ENCODE data around the gene CHCHD6.

DNA sequence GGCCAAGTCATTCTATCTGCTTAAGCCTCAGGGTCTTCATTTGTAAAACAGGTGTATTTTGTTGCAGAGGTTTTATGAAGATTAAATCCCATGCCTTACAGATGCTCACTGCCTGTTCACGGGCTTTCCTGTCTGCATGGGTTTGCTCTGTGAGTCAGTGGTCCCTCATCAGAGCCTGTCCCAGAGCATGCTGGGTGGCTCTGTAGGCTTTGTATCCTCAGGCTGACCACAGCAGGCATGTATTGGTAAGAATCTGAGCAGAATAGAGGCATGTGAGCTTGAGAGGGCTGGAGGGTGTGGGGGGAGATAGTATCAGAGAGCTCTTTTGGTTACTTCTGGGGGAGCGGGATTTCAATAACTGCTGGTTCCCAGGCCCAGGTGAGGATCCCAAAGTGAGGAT, 233.5 kb downstream of the CHCHD6 start:
- TF ChIP-seq, protein P1, sequence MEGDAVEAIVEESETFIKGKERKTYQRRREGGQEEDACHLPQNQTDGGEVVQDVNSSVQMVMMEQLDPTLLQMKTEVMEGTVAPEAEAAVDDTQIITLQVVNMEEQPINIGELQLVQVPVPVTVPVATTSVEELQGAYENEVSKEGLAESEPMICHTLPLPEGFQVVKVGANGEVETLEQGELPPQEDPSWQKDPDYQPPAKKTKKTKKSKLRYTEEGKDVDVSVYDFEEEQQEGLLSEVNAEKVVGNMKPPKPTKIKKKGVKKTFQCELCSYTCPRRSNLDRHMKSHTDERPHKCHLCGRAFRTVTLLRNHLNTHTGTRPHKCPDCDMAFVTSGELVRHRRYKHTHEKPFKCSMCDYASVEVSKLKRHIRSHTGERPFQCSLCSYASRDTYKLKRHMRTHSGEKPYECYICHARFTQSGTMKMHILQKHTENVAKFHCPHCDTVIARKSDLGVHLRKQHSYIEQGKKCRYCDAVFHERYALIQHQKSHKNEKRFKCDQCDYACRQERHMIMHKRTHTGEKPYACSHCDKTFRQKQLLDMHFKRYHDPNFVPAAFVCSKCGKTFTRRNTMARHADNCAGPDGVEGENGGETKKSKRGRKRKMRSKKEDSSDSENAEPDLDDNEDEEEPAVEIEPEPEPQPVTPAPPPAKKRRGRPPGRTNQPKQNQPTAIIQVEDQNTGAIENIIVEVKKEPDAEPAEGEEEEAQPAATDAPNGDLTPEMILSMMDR (IDR thresholded peaks at IDR 0.05), result no peak
- TF ChIP-seq ZFX (IDR thresholded peaks at IDR 0.05; ENCODE audit: borderline replicate concordance), result no peak
